ELF-1 (cell line): ENCODE data around the gene AKR1C2.
"Not testable (repeated sequence)": the region's sequence is repeated elsewhere in the genome, so short reads cannot be mapped to it uniquely, and the experiment has no call there.

Experiments used
- DNase-seq: peaks from one replicate; pipeline ENCODE4 v3.0.0-alpha.2; 2016; ENCODE audit warnings: low read depth, low spot score

The AKR1C2 gene

DNA sequence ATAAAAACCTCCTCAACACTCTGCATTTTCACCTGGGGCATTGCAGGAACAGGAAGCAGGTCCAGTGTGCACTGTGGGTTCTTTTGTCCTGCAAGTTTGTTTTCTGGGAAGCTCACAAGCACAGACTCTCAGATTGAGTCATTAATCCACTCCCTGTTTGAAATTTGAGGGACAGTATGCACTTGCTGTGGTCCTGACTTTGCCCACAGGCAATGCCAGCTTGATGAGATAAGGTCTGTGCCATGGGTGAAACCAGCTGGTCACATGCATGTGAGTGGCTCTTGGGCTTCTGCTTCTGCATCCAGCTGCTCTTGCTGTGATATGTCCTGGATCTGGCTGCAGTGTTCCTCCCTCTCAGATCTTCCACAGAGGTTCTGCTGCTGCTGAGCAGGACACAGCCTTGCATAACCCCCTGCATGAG lies 21.8 kb upstream of the AKR1C2 start:
- not testable (repeated sequence) for DNase-seq

DNA sequence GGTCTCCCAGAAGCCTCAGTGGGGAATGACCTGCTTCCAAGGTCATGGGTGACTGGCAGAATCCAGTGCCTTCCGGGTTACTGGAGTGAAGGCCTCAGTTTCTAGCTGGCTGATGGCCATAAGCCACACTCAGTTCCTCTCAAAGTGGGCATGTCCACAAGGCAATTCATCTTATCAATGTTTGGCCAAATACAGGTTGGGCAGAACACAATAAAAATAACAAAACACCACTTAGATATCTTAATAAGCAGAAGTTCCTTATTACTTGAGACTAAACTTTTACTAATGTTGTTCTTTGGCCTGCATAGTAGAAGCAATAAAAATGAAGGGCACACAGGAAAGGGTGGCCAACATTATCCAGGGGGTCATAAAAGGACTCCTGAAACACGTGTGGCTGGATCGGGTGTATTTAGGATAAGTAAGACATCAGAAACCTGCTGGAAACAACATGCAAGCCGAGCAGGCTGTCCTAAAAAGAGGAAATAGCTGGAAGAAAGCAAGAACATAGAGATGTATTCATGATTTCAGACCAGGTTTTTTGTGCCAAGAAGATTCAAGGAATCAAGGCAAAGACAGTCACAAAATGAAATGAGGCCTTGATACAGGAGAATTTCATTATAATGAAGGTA lies 19.6 kb upstream of the AKR1C2 start:
- no peak for DNase-seq

DNA sequence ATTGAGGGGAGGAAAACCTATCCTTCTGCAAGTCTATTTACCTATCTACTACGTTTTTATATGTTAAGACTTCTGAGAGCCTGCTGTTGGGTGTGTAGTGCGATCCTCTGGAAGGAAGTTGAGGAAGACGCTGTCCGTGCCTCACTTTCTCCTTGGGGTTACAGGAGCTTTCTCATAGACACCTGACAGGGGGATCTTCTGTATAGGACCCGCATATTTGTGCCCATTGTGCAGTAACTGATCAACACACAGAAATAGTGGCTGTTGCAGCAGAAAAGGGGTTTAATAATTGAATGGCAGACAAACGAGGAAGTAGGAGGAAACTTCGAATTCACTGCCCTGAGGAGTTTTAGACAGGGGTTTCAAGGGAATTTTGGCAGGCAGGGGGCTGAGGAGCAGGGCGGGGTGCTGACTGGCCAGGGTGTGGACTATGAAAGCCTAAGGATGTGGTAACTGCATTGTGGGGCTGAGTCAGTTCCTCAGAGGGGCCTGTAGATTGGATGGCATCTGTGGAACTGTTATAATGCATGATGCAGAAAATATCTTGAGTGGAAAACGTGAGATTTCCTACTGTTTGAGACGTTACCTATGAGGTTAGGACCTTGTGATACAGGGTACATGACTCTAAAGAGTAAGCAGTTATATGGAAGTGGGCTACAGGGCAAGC lies 18.1 kb upstream of the AKR1C2 start:
- DNase-seq = not testable (repeated sequence)

DNA sequence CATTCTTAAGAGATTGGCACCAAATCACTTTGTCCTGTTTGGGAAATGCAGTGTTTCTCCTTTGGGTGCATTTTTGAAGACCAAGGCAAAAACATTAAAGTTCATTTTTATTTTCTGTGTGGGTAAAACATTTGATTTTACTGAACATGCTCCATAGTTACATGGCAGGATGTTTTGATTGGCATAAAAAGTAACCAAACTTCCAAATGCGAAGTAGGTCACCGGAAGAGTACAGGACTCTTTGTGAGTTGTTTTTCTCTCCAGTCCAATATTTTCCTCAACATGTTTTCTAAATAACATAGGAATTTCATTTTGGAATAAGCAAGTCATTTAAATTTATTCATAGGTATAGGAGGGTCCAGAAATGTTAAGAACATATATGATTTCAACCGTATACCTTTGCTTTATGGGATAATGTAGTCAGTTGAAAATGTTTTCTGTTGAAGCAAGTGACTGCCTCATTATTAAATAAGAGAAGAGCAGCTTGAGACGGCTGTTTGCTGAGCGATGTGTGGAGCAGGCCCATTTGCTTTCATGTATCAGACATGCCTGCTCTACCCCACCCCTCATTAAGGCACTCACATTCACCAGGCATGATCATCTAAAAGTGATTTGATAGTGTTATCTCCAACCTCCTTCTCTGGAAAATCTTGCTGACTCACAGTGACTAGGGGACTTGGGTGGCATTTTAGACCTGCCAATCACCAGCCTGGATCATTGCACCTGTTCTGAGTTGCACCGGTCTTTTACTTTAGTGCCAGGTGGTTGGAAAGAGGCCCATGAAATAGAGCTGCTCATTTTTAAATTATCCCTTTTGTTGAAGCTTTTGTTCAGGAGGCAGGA lies 16.3 kb upstream of the AKR1C2 start:
- not testable (repeated sequence) for DNase-seq

DNA sequence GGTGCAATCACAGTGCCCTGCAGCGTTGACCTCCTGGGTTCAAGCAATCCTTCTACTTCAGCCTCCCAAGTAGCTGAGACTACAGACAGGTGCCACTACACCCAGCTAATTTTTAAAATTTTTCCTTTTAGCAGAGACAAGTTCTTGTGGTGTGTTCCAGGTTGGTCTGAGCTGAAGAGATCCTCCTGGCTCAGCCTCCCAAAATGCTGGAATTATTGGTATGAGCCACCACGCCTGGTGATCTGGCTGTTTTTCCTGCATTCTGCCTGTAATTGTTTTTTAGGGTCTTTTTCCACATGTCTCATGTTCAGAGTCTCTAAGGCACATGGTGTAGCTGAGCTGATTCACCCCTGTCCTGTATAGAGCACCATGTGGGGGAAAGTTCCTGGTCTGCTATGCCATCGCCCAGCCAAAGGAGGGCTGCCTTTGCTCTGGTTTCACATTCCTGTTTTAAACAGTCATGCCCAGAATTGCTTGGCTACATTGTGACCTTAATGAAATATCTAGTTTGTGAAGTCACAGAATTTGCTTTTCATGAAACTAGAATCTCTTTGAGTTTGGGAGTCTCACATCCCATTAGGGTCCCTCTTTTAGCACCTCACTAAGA lies 15.1 kb upstream of the AKR1C2 start:
- DNase-seq = not testable (repeated sequence)

DNA sequence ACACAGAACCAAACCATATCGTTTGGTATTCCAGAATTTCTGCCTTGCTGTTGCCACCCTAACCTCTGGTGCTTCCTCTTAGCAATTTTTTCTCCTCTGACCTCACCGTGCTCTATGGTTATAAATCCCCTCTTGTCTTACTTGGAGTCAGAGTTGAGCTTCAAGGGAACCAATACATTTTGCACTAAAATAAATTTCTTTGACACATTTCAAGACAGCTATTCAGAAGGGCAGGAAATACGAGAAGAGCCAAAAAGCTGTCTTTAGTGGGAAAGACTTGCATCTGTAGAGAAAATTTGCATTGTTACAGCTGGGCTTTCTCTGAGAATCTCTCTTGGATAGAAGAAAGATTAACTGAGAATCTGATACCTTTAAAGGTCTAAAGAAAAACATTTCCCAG lies 14.5 kb upstream of the AKR1C2 start:
- DNase-seq = no peak

DNA sequence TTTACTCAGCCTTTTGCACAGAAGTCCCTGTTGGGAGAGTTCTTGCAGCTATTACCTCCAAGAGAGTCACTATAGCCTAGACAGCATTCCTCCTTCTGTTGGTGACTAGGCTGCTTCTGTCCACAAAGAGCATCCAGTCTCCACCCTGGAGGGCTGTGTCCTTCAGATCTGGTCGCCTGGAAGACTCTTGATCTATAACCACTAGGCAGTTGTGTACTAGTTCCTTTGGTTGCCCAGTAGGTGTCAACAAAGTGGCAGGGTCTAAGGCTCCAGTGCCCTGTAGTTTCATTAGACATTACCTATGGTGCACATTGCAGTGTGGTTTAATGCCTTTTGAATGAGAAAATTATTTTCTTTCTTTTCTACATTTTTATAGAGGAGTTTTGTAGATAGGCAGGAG lies 11.3 kb upstream of the AKR1C2 start:
- no peak for DNase-seq

DNA sequence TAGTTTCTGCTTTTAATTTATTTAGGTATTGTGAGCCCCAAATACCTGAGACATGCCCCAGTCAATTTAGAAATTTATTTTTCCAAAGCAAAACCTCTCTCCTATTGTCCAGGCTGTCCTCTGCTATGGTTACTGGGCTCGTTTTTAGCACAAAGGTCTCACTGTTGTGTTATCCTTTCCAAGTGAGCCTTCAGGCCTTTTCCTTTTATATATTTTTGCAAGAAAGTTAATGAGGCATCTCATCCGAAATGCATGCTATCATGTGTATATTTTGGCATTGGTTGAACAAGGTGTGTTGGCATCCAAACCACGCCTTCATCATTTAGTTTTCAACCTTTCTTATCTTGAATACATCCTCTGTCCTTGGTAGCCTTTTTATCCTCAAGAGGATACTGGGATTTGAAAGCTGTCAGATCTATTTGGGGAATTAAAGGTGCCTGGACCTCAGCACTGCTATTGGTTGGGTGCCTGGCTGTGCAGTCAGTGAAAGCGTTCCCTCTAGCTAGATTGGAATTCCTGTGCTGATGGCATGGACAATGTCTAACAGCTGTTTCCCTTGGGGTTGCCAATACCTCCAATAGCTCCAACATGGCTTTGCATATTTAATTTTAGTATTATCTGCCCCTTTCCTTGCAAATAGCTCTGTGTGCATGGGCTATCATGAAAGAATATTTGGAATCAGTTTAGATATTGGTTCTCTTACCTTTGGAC lies 10.7 kb upstream of the AKR1C2 start:
- not testable (repeated sequence) for DNase-seq

DNA sequence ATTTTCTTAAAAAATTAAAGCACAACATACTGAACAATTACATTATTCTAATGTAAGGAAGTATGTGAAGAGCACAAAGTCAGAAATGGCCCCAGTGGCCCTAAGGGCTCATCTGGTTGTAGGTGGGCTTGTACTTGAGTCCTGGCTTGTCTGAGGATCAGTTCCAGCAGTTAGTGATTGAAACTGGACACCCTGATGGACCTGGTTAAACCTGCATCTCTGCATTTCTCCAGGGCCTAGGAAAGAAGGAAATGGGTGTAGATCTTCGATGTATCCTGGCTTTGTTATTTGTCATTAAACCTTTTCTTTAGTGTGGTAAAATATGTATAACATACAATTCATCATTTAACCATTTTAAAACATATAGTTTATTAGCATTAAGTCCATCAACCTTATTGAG lies 9.7 kb upstream of the AKR1C2 start:
- DNase-seq = peak; percentile 17

DNA sequence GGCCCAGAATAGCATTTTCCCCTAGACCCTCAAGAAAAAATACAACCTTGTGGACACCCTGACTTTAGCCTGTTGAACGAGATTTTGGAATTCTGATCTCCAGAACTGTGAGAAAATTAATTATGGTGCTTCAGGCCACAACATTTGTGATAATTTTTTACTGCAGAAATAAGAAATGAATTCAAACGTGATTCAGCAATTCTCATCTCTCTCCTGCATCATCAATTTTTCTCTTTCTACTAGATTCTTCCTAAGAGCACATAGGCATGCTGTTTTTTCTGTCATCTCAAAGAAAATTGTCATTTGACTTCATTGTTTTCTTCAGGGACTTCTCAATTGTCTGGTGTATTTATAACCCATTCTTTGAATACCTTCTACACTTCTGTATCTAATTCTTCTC lies 8.9 kb upstream of the AKR1C2 start:
- no peak for DNase-seq

DNA sequence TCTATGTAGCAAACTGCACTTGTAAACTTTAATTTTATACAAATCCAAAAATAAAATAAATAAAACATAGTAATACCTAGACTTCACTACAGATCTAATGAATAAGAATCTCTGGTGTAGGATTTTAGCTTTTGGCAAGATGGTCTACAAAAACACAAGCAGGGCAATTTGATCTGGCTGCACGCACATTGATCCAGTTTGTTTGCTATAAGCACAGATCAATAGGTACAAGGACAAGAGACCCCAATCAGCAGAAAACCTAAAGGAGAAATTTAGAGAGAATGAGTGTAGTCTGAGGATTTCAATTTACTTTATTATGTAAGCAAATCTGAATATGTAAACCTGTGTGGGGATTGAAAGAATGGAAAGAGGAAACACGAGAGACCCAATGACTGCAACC lies 7.7 kb upstream of the AKR1C2 start:
- not testable (repeated sequence) for DNase-seq

DNA sequence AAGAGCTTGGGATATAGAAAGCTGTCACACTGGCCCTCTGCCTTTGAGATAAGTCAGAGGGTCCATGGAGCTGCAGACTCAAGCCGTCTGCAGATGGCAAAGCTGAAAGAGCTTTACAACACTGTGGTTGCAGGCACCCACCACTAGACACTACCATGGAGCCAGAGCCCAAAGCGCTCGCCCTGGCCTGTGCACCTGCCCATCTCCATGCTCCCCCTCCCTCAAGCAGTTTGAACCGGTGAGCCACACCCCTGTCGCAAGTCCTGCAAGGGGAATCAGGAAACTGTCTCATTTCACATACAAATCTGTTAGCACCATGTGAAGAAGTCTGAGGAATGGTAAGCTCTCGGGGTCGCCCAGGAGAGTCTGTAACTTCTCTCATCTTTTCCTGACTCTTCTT lies 6.4 kb upstream of the AKR1C2 start:
- not testable (repeated sequence) for DNase-seq

DNA sequence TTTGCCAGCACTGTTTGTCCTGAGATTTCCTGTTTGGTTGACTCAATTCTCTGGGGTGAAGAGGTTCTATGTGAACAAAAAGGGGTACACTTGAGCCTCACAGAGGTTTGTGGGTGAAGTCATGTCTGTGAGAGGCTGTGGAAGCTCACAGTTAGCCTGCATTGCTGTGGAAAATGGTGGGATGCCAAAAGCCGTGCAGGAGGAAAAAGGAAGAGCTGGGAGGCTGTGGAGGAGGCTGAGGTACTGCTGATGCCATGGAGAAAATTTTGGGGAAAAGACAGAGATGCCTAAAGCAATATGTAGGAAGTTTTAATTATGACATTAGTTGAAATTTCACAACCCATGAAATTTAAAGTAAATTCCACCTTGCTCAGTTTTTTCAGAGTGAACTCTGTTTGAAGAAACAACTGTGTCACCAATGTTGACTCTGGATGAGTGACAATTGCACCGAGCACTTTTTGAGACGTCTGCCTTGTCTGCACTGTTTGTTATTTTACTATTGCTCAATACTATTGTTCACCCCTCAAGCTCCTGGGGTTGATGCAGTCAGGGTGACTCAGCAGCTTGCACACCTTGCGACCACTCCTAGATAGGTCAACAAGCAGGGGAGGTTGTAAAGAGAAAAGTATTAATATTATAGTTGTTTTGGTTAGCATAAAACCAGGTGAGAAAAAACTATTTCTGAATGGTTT lies 5.3 kb upstream of the AKR1C2 start:
- not testable (repeated sequence) for DNase-seq

DNA sequence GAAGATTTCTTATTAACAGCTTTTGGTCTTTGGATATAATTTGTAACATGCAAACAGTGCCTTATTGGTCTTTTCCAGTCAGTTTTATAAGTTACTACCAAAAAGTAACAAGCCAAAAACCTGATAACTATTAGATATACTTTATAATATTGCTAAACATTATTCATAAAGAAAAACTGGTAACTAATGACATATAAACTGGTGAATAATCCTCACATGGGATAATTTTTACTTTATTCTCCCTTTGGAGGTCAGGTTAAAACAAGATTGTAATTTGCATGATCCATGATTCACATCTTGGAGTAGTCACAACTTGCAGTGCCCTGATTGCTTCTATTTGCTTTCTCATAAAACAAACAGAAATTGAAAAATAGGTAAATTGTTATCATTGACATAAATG lies 844 bp upstream of the AKR1C2 start:
- not testable (repeated sequence) for DNase-seq

DNA sequence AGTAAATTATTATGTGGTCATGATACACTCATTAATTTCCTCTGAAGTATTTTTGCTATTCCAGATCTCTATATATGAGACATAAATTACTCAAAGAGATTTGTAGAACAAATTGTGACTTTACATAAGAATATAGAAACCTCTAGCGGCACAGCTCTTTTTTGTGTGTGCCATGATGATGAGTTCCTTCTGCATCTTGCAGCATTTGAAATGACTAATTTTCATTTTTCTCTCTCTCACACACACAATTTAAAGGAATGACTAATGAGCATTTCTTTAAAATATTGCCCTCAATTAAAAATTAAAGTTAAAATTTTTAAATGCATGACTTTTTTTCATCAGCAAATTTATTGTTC lies 351 bp upstream of the AKR1C2 start:
- DNase-seq = not testable (repeated sequence)

DNA sequence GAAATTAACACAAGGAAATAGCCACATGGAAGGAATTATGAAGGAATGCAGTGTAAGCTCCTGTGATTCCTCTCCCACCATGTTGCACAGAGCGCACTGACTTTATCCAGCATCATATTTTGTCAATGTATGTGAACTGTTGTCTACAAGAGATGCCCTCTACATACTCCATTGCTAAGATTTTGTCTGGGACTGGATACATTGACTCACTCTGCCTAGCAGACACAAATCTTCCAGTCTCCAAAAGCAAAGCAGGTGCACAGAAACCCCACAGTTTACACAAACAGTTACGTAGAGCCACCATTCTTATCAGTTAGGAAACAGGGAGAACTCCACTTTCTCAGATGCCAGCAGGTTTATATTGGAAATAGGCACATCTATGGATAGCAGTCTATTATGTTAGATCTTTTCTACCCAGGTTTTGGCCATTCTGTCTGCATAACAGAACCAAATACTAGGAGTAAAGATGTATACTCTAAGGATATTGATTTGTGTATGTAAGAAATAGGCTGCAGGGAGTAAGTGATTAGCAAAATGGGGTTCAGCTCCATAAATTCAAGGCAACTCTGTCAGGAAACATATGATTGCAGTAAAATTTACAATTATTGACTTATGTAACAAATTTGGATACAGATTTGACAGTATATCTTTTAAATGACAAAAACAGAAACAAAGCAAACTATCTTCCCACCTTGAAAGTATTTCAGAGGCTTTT lies 1.5 kb downstream of the AKR1C2 start:
- no peak for DNase-seq

DNA sequence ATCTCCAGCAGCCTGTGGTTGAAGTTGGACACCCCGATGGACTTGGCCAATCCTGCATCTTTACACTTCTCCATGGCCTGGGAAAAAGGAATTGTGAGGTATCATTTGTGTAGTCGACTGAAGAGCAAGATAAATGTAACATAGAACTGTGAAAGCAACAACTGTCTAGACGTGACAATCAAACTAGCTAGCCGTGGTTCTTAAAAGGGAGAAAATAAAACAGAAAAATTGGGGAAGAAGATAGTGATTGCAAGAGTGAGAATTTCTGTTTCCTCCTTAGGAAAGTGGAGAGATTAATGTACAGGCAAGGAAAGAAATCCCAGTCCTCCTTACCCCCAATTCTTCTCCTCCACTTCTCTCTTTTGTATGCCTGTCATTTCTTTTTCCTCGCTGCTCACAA lies 5.0 kb downstream of the AKR1C2 start:
- no peak for DNase-seq

DNA sequence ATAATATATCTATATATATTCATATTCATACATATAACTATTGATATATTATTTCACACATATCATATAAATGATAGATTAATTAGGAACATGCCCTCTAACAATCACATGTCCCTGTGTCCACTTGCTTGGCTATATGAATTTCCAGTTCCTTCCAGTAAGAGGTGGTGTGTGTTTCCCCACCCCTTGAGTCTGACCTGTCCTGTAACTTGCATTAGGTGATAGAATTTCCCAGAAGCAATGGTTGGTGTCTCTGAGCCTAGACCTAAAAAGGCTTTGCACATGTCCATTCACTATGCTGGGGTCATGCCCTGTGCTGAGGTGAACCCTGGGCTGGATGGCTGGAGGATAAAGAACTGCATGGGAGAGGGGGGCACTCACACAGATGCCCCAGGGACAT lies 9.4 kb downstream of the AKR1C2 start:
- DNase-seq = not testable (repeated sequence)

DNA sequence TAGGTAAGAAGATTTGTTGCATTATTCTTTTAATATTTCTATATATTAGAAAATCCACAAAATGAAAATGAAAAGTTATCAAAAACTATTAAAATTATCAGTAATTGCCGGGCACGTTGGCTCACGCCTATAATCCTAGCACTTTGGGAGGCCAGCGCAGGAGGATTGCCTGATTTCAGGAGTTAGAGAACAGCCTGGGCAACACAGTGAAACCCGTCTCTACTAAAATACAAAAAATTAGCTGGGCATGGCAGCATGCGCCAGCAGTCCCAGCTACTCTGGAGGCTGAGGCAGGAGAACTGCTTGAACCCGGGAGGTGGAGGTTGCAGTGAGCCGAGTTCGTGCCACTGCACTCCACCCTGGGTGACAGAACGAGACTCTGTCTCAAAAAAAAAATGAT lies 11.1 kb downstream of the AKR1C2 start:
- not testable (repeated sequence) for DNase-seq

DNA sequence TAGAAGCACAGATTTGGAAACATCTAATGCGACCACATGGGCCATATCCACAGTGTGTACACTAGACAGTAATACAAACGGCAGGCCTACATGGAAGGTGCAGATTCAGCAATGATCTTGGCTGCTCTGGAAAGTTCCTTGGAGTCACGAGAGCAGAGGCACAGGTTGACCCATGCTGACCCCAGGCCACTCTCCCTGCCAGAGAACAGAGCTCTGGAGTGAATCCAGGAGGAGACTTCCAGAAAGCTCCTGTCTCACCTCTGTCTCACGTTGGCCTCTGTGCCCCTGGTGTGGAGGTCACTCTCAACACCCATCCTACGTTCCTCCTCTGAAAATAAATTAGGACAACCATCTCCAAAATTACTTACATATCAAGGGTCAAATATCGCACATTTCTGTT lies 12.2 kb downstream of the AKR1C2 start:
- not testable (repeated sequence) for DNase-seq
